Central memory CD4-positive, alpha-beta T cell (primary cell): ENCODE measurements around the gene OSBPL7.

Experiments used
- DNase-seq: peaks from one replicate; pipeline ENCODE4 v3.0.0; 2022

The OSBPL7 gene

DNA sequence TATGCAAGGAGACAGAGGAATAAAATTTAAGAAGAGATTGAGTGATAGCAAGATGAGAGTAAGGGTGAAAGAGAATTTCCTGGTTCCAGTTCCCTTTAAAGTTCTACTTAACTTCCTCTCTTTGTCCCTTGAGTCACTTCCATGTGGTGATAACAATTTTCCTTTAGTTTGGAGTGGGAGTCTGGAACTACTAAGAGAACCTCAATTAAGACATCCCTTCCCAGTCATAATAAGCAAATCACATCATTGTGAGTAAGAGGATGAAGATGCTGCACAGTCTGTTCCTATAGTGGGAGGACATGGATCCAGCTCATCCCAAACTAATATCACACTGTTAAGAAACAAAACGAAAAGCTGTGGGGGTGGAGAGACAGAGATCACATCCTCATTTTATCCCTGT is 64.2 kb downstream of the OSBPL7 start:
- no peak for DNase-seq
